Dedifferentiated amniotic fluid mesenchymal stem cell (primary cell): Measurements from ENCODE around the gene PLA2G4A.

Experiments used
- DNase-seq: peaks from one replicate; pipeline ENCODE4 v3.0.0-alpha.2; 2016; ENCODE audit errors: extremely low spot score

PLA2G4A gene

GRCh38 chr1:186834399-186834958 is 5.7 kb downstream of the PLA2G4A start:
- DNase-seq, result no peak

GRCh38 chr1:186835448-186835847 is 6.7 kb downstream of the PLA2G4A start:
- no peak for DNase-seq

- DNase-seq, result no peak
Measured at GRCh38 chr1:186837806-186838205, 9.1 kb downstream of the PLA2G4A start.

- DNase-seq, result no peak
Measured at GRCh38 chr1:186838380-186839040, 9.8 kb downstream of the PLA2G4A start.

GRCh38 chr1:186839041-186839400 is 10.3 kb downstream of the PLA2G4A start:
- DNase-seq, result no peak

- DNase-seq, result no peak
Measured at GRCh38 chr1:186841599-186841998, 12.8 kb downstream of the PLA2G4A start.

GRCh38 chr1:186842547-186842946 is 13.8 kb downstream of the PLA2G4A start:
- DNase-seq, result no peak

- DNase-seq, result no peak
Measured at GRCh38 chr1:186843226-186843625, 14.5 kb downstream of the PLA2G4A start.

- DNase-seq, result no peak
Measured at GRCh38 chr1:186843931-186844330, 15.2 kb downstream of the PLA2G4A start.

- DNase-seq, result no peak
Measured at GRCh38 chr1:186845576-186846210, 16.9 kb downstream of the PLA2G4A start.

- no peak for DNase-seq
Measured at GRCh38 chr1:186848509-186849130, 19.9 kb downstream of the PLA2G4A start.

GRCh38 chr1:186849271-186849671 is 20.5 kb downstream of the PLA2G4A start:
- no peak for DNase-seq

GRCh38 chr1:186849826-186850225 is 21.1 kb downstream of the PLA2G4A start:
- no peak for DNase-seq

GRCh38 chr1:186854102-186854501 is 25.4 kb downstream of the PLA2G4A start:
- no peak for DNase-seq

- DNase-seq, result no peak
Measured at GRCh38 chr1:186858923-186859322, 30.2 kb downstream of the PLA2G4A start.

GRCh38 chr1:186859995-186860394 is 31.2 kb downstream of the PLA2G4A start:
- no peak for DNase-seq

GRCh38 chr1:186864296-186864695 is 35.5 kb downstream of the PLA2G4A start:
- no peak for DNase-seq

- DNase-seq, result no peak
Measured at GRCh38 chr1:186865253-186865652, 36.5 kb downstream of the PLA2G4A start.

GRCh38 chr1:186865857-186866256 is 37.1 kb downstream of the PLA2G4A start:
- DNase-seq, result no peak

GRCh38 chr1:186869526-186870228 is 40.9 kb downstream of the PLA2G4A start:
- no peak for DNase-seq

- no peak for DNase-seq
Measured at GRCh38 chr1:186871784-186872183, 43.0 kb downstream of the PLA2G4A start.

GRCh38 chr1:186872291-186872690 is 43.5 kb downstream of the PLA2G4A start:
- no peak for DNase-seq
